Stomach (tissue), 4 donors: ENCODE data around the gene CRB2.

ENCODE experiments used
- CTCF ChIP-seq, 7 experiments: fragments of 450-650 bp in 4 of 7; fragments of 200-600 bp in 3 of 7; sonication (generic) in 3 of 7; IDR thresholded peaks; one replicate each; pipeline ENCODE4 v1.5.1; 2016 to 2019; ENCODE audit warnings: antibody characterized with exemption in 7 of 7, control low read depth in 2 of 7, mild to moderate bottlenecking in 1 of 7
- EP300 ChIP-seq: sonication (generic); formaldehyde crosslinking; IDR thresholded peaks from one replicate; pipeline ENCODE4 v1.6.1; 2017; ENCODE audit warnings: antibody characterized with exemption
- POLR2A ChIP-seq, 4 donors: fragments of 450-650 bp; IDR thresholded peaks; one replicate each; pipeline ENCODE4 v1.6.1; 2016; ENCODE audit warnings: antibody characterized with exemption in 4 of 4, control low read depth in 2 of 4, mild to moderate bottlenecking in 1 of 4, moderate library complexity in 1 of 4

GRCh38 chr9:123400926-123401503, 45.0 kb downstream of the CRB2 start:
- TF ChIP-seq POLR2A (IDR thresholded peaks at IDR 0.05) (no peak), CTCF (IDR thresholded peaks at IDR 0.05) (no peak), EP300 (no peak)
